Lower lobe of right lung (tissue), 2 donors: ENCODE results near the gene ZNF846. TPM values are rescaled to one million over a fixed set of nuclear protein-coding genes. Genes with fewer than 3 reads are reported as not detected.

ENCODE experiments used
- ATAC-seq, 2 donors: fragments of 200-7000 bp; cut with Tn5 transposase; one replicate each; pipeline ENCODE4 v1.9.1; 2020 to 2022; ENCODE audit warnings: mild to moderate bottlenecking in 2 of 2, moderate library complexity in 2 of 2
- DNase-seq: peaks from one replicate; pipeline ENCODE4 v3.0.0-alpha.2; 2020
- H3K27ac ChIP-seq: fragments of 200-600 bp; one replicate; pipeline ENCODE4 v1.8.0; 2022
- H3K27me3 ChIP-seq: fragments of 200-600 bp; one replicate; pipeline ENCODE4 v1.8.0; 2022; ENCODE audit warnings: low read depth
- H3K36me3 ChIP-seq: fragments of 200-600 bp; one replicate; pipeline ENCODE4 v1.8.0; 2022; ENCODE audit warnings: mild to moderate bottlenecking
- H3K4me1 ChIP-seq: fragments of 200-600 bp; one replicate; pipeline ENCODE4 v1.8.0; 2022
- H3K4me3 ChIP-seq: fragments of 200-600 bp; one replicate; pipeline ENCODE4 v1.8.0; 2022; ENCODE audit warnings: mild to moderate bottlenecking
- H3K9me3 ChIP-seq: fragments of 200-600 bp; one replicate; pipeline ENCODE4 v1.8.0; 2022
- CTCF ChIP-seq: fragments of 200-600 bp; IDR thresholded peaks from one replicate; pipeline ENCODE4 v1.8.0; 2022; ENCODE audit warnings: antibody characterized with exemption, mild to moderate bottlenecking
- intact Hi-C: fragments of 100-400 bp; cut with DNase I; formaldehyde crosslinking; loops from one replicate; pipeline ENCODE4 v1.11.0; 2022
- total RNA-seq: library from RNA; stranded (reverse); fragmentation: NEBNext Ultra II Directional; extraction: Animal tissue kit (Norgen Biotek cat#: 25700); gene quantifications from one replicate; pipeline ENCODE4 v1.2.1, GENCODE V29; 2021
- donor health status: DM: no; HTN: yes; CAD: no; lungs with severe emphysema.

ZNF846 gene
- total RNA-seq, 1 donor from 2014 or later = 14.7 TPM

GRCh38 chr19:9711815-9712214, 56.7 kb downstream of the ZNF846 start:
- DNase-seq = no peak

DNA sequence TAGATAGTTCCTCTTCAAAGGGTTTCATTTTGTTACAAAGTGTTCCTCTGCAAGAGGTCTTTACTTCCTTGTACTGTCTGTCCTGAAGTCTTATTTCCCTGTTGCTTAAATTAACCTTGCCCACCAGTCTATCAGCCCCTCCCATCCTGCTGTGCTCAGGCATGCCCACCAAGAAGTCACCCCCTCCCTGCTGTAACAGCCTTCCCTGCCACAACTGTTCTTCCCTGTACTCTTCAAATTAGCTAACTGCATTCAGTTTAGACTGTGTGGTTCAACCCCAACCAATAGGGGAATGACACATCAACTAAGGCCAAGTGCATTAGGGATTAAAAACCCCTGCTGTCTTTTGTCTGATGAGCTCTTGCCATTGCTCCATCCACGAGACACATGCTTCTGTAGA, 59.2 kb downstream of the ZNF846 start:
- no peaks in the 10 kb centered on the region for H3K27me3 ChIP-seq
- H3K36me3 ChIP-seq = no peaks in the 10 kb centered on the region
- H3K27ac ChIP-seq = peak overlapping the region; percentile 60
- peaks cover 12% of the 10 kb centered on the region for H3K9me3 ChIP-seq
- no peaks in the 10 kb centered on the region for H3K4me1 ChIP-seq
- DNase-seq (no peak), ATAC-seq (peak; percentile 62 to 83)
- TF ChIP-seq CTCF = no peak
- intact Hi-C loops = no loop called here
- H3K4me3 ChIP-seq = no peak overlapping the region

More at GRCh38 chr19:9711815-9712214, 56.7 kb downstream of the ZNF846 start:
- intact Hi-C loops = no loop called here
- H3K27ac ChIP-seq = no peak overlapping the region
- H3K9me3 ChIP-seq = peaks cover 12% of the 10 kb centered on the region
- no peak overlapping the region for H3K4me3 ChIP-seq
- H3K27me3 ChIP-seq = no peaks in the 10 kb centered on the region
- H3K4me1 ChIP-seq = no peaks in the 10 kb centered on the region
- no peaks in the 10 kb centered on the region for H3K36me3 ChIP-seq
- no peak for ATAC-seq
- no peak for TF ChIP-seq CTCF

GRCh38 chr19:9705836-9706235, 62.7 kb downstream of the ZNF846 start:
- DNase-seq = no peak
- no peaks in the 10 kb centered on the region for H3K27me3 ChIP-seq
- intact Hi-C loops = no loop called here
- H3K9me3 ChIP-seq = no peaks in the 10 kb centered on the region
- H3K36me3 ChIP-seq = no peaks in the 10 kb centered on the region
- no peak for ATAC-seq
- H3K4me1 ChIP-seq = no peaks in the 10 kb centered on the region
- H3K27ac ChIP-seq = no peak overlapping the region
- no peak for TF ChIP-seq CTCF
- H3K4me3 ChIP-seq = no peak overlapping the region

GRCh38 chr19:9702186-9702585, 66.4 kb downstream of the ZNF846 start:
- no peak for DNase-seq
- Histone ChIP-seq H3K9me3 (no peaks in the 10 kb centered on the region), H3K36me3 (no peaks in the 10 kb centered on the region), H3K27me3 (no peaks in the 10 kb centered on the region), H3K4me1 (no peaks in the 10 kb centered on the region), H3K4me3 (no peak overlapping the region), H3K27ac (no peak overlapping the region)
- ATAC-seq = no peak
- TF ChIP-seq CTCF = no peak
- intact Hi-C loops = no loop called here

Other genes starting within 250 kb of the ZNF846 start
- 17.9 TPM for gene ZNF426, start 230.1 kb downstream of the ZNF846 start, total RNA-seq
- 23.2 TPM for gene ZNF121, start 184.2 kb downstream of the ZNF846 start, total RNA-seq
- gene ZNF561, start 147.5 kb downstream of the ZNF846 start, total RNA-seq = 38.7 TPM
- gene ZNF562, start 93.6 kb downstream of the ZNF846 start, total RNA-seq = 31.8 TPM
- 18.6 TPM for gene FBXL12, start 50.3 kb upstream of the ZNF846 start, total RNA-seq
- 241 TPM for gene UBL5, start 59.2 kb upstream of the ZNF846 start, total RNA-seq
- 57.0 TPM for gene PIN1, start 66.6 kb upstream of the ZNF846 start, total RNA-seq
- gene OLFM2, start 167.8 kb upstream of the ZNF846 start, total RNA-seq = 8.5 TPM
- 8.9 TPM for gene COL5A3, start 241.8 kb upstream of the ZNF846 start, total RNA-seq
- not detected for gene RDH8, start 244.7 kb upstream of the ZNF846 start, total RNA-seq